Naive thymus-derived CD4-positive, alpha-beta T cell (primary cell): ENCODE results near the gene CRB2. TPM values are rescaled to one million over a fixed set of nuclear protein-coding genes. Genes with fewer than 3 reads are reported as not detected.
A peak's percentile ranks its signal among the peaks of the same experiment; 100 is the strongest.

Experiments used
- ATAC-seq: fragments of 150-1000 bp; cut with Tn5 transposase; 2 replicates; pipeline ENCODE4 v1.10.0; 2021; ENCODE audit warnings: mild to moderate bottlenecking, moderate library complexity
- CTCF ChIA-PET: fragments of 350-600 bp; sonication (Branson Sonifier 250); formaldehyde crosslinking; loops from one replicate; lab custom pipeline; 2021; ENCODE audit warnings: antibody characterized with exemption; lab: Charles Lee
- POLR2A ChIA-PET: fragments of 350-600 bp; sonication (Branson Sonifier 250); formaldehyde crosslinking; loops from one replicate; lab custom pipeline; 2021; ENCODE audit warnings: antibody characterized with exemption, inconsistent platforms; lab: Charles Lee
- DNase-seq, 9 donors: peaks; one replicate each; pipeline versions ENCODE4 v3.0.0 to v3.0.0-alpha.2; 2020 to 2022; ENCODE audit warnings: mixed read lengths in 1 of 9
- H3K27ac ChIP-seq: one replicate; pipeline ENCODE4 v1.7.0; 2013; ENCODE audit warnings: mild to moderate bottlenecking, low read depth, low read length, moderate library complexity
- H3K27me3 ChIP-seq, 2 donors: one replicate each; pipeline ENCODE4 v1.7.0; 2013; ENCODE audit warnings: low read length in 2 of 2, mild to moderate bottlenecking in 2 of 2, moderate library complexity in 2 of 2; ENCODE audit not compliant: control insufficient read depth in 2 of 2, insufficient read depth in 2 of 2
- H3K36me3 ChIP-seq, 3 experiments: 1 replicate in 2 of 3; 2 replicates in 1 of 3; pipeline ENCODE4 v1.7.0; 2013; ENCODE audit warnings: low read length in 3 of 3, mild to moderate bottlenecking in 3 of 3, moderate library complexity in 1 of 3; ENCODE audit not compliant: insufficient read depth in 3 of 3, control insufficient read depth in 2 of 3
- H3K4me1 ChIP-seq, 2 donors: one replicate each; pipeline ENCODE4 v1.7.0; 2013; ENCODE audit warnings: low read length in 2 of 2, mild to moderate bottlenecking in 2 of 2, moderate library complexity in 1 of 2; ENCODE audit not compliant: control insufficient read depth in 2 of 2, insufficient read depth in 2 of 2
- H3K4me3 ChIP-seq: 2 replicates; pipeline ENCODE4 v1.7.0; 2013; ENCODE audit warnings: mild to moderate bottlenecking, low read length
- H3K9me3 ChIP-seq, 3 experiments: 1 replicate in 2 of 3; 2 replicates in 1 of 3; pipeline ENCODE4 v1.7.0; 2013; ENCODE audit warnings: low read length in 3 of 3; ENCODE audit not compliant: control insufficient read depth in 2 of 3
- H3K27ac Mint-ChIP-seq, 9 donors: one replicate each; pipeline ENCODE4 v1.8.0; 2020 to 2022; ENCODE audit warnings: mixed read lengths in 9 of 9, mild to moderate bottlenecking in 8 of 9, moderate library complexity in 5 of 9, inconsistent platforms in 2 of 9
- H3K27me3 Mint-ChIP-seq, 5 donors: one replicate each; pipeline ENCODE4 v1.8.0; 2021 to 2022; ENCODE audit warnings: mixed read lengths in 5 of 5, mild to moderate bottlenecking in 1 of 5
- H3K36me3 Mint-ChIP-seq, 5 donors: one replicate each; pipeline ENCODE4 v1.8.0; 2020 to 2022; ENCODE audit warnings: mixed read lengths in 5 of 5, mild to moderate bottlenecking in 3 of 5, inconsistent platforms in 1 of 5
- H3K4me1 Mint-ChIP-seq, 7 donors: one replicate each; pipeline ENCODE4 v1.8.0; 2020 to 2022; ENCODE audit warnings: mixed read lengths in 7 of 7, mild to moderate bottlenecking in 3 of 7, inconsistent platforms in 1 of 7
- H3K4me3 Mint-ChIP-seq, 10 donors: one replicate each; pipeline ENCODE4 v1.8.0; 2020 to 2022; ENCODE audit warnings: mild to moderate bottlenecking in 10 of 10, mixed read lengths in 10 of 10, moderate library complexity in 6 of 10, inconsistent platforms in 2 of 10
- H3K9me3 Mint-ChIP-seq, 11 donors: one replicate each; pipeline ENCODE4 v1.8.0; 2020 to 2022; ENCODE audit warnings: mixed read lengths in 11 of 11, mild to moderate bottlenecking in 4 of 11, inconsistent platforms in 1 of 11, moderate library complexity in 1 of 11
- intact Hi-C, 2 donors: fragments of 100-400 bp; cut with micrococcal nuclease; formaldehyde crosslinking; loops; one replicate each; pipeline ENCODE4 v1.15.1; 2023
- polyA plus RNA-seq, 2 donors: library from polyadenylated mRNA; unstranded; fragments of 300-500 nt; fragmentation: Illumina TruSeq; gene quantifications; one replicate each; pipeline ENCODE4 v1.2.3, GENCODE V29; 2021
- total RNA-seq, 6 experiments: library from RNA in 5 of 6; stranded (reverse) in 5 of 6; gene quantifications; 1 replicate in 5 of 6; 2 replicates in 1 of 6; pipeline ENCODE4 v1.2.3 and lab custom pipeline; 2021 to 2026

CRB2 gene
- total and polyA plus RNA-seq, 7 experiments from 2014 or later: not detected

DNA sequence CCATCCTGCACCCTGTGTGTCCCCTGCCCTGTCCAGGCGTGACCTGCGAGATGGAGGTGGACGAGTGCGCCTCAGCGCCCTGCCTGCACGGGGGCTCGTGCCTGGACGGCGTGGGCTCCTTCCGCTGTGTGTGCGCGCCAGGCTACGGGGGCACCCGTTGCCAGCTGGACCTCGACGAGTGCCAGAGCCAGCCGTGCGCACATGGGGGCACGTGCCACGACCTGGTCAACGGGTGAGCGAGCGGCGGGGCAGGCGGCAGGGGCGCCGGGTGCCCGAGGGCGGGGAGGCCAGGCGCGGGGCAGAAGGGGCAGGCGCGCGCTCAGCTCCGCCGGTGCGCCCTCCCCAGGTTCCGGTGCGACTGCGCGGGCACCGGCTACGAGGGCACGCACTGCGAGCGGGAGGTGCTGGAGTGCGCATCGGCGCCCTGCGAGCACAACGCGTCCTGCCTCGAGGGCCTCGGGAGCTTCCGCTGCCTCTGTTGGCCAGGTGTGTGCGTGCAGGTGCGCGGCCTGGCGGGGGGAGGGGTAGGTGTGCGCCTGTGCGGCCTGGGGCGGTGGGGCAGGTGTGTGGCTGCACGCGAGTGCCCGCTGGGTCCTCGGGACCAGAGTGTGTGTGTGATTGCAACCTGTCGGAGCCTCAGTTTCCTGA is 10.0 kb downstream of the CRB2 start:
- Mint-ChIP-seq H3K4me3 (no peak overlapping the region), H3K9me3 (peaks cover 0 to 2% (median 0%) of the 10 kb centered on the region in 11 donors), H3K4me1 (peaks cover 0 to under 1% (median 0%) of the 10 kb centered on the region in 7 donors), H3K27ac (no peak overlapping the region), H3K27me3 (peaks cover 7 to 23% (median 12%) of the 10 kb centered on the region in 5 donors), H3K36me3 (no peaks in the 10 kb centered on the region)
- Histone ChIP-seq H3K27me3 (no peaks in the 10 kb centered on the region), H3K4me1 (no peaks in the 10 kb centered on the region), H3K9me3 (no peaks in the 10 kb centered on the region), H3K4me3 (no peak overlapping the region), H3K27ac (no peak overlapping the region), H3K36me3 (no peaks in the 10 kb centered on the region)
- DNase-seq: no peak
- no peak for ATAC-seq
- ChIA-PET CTCF (no interaction called here), POLR2A (no interaction called here)
- intact Hi-C loops: no loop called here

DNA sequence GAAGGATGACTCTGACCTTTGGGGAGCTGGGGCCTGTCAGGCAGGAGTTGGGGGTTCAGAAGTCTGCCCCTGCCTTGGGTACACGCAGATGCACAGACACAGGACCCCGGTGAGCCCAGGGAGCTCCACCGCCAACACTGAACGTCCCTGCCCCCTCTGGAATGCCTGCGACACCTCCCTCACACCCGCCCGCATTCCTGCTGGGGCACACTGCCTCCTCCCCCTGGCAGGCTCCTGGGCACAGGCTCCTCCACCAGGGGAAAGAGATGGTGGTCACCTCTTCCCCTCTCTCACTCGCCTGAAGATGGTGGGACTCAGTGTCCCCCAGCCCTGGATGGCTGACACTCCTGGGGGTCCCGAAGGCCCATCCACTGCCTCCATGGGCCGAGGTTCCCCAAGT is 12.0 kb downstream of the CRB2 start:
- H3K4me3 ChIP-seq: no peak overlapping the region
- DNase-seq (no peak), ATAC-seq (no peak)
- no peaks in the 10 kb centered on the region for H3K4me1 ChIP-seq
- intact Hi-C loops: no loop called here
- CTCF ChIA-PET: no interaction called here
- no peaks in the 10 kb centered on the region for H3K36me3 ChIP-seq
- H3K27me3 ChIP-seq: no peaks in the 10 kb centered on the region
- Mint-ChIP-seq H3K4me3 (no peak overlapping the region), H3K9me3 (peaks cover 0 to 4% (median 0%) of the 10 kb centered on the region in 11 donors), H3K27me3 (peaks cover 21 to 38% (median 29%) of the 10 kb centered on the region in 5 donors), H3K36me3 (peaks cover 0 to 2% (median 0%) of the 10 kb centered on the region in 5 donors), H3K4me1 (peaks cover 0 to 7% (median 4%) of the 10 kb centered on the region in 7 donors), H3K27ac (no peak overlapping the region)
- no peak overlapping the region for H3K27ac ChIP-seq
- POLR2A ChIA-PET: no interaction called here
- no peaks in the 10 kb centered on the region for H3K9me3 ChIP-seq

DNA sequence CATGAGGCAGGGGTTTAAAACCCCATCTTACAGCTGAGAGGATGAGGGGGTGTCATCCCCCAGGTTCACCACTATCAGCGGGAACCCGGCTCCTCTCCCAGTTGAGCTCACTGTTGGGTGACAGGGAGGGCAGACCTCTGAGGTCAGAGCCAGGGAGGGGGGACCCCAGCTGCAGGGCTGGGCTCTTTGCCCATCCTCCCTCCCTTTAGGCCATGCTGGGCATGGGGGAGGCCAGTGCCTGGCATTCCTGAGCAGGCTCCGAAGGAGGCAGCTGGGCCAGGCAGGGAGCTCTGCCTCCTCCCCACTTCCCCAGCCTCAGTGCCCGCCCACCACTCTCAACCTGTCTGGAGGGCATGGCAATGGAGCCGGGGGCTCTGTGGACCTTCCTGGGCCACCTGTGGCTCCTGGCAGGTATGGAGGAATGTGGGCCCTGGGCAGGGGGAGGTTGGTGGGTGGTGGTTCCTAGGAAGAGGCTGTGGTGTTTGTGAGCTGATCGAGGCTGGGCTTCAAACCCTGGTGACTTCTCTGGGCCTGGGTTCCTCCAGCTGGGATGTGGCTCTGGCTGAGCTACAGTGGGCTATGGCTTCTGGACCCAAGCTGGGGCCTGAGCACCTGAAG is 12.6 kb downstream of the CRB2 start:
- H3K9me3 Mint-ChIP-seq: peaks cover 0 to 4% (median 0%) of the 10 kb centered on the region in 11 donors
- ChIA-PET POLR2A (no interaction called here), CTCF (no interaction called here)
- peaks cover 0 to 2% (median 0%) of the 10 kb centered on the region in 5 donors for H3K36me3 Mint-ChIP-seq
- Histone ChIP-seq H3K27me3 (no peaks in the 10 kb centered on the region), H3K9me3 (no peaks in the 10 kb centered on the region), H3K4me3 (no peak overlapping the region), H3K4me1 (no peaks in the 10 kb centered on the region), H3K36me3 (no peaks in the 10 kb centered on the region), H3K27ac (no peak overlapping the region)
- DNase-seq (no peak), ATAC-seq (no peak)
- intact Hi-C loops: no loop called here
- H3K4me3 Mint-ChIP-seq: no peak overlapping the region
- H3K27ac Mint-ChIP-seq: no peak overlapping the region
- peaks cover 21 to 38% (median 29%) of the 10 kb centered on the region in 5 donors for H3K27me3 Mint-ChIP-seq
- peaks cover 0 to 7% (median 4%) of the 10 kb centered on the region in 7 donors for H3K4me1 Mint-ChIP-seq

DNA sequence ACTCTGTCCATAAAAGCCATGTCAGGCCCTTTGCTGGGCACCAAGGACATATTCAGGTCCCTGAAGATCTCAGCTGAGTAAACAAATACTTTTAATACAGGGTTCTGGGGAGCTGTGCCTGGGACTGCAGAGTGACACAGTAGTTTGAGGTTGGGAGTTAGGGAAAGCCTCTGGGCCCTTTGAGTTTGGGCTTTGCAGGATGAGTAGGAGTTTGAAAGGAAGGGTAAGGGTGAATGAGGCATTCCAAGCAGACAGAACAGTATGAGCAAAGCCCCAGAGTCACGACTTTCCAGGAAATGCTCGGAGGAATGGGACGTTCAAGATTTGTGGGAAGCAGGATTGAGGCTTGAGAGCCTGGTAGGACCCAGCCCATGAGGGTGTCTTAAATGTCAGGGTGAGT is 13.3 kb downstream of the CRB2 start:
- Histone ChIP-seq H3K4me3 (no peak overlapping the region), H3K9me3 (no peaks in the 10 kb centered on the region), H3K4me1 (no peaks in the 10 kb centered on the region), H3K36me3 (no peaks in the 10 kb centered on the region), H3K27me3 (no peaks in the 10 kb centered on the region), H3K27ac (no peak overlapping the region)
- intact Hi-C loops: no loop called here
- peaks cover 0 to 7% (median 4%) of the 10 kb centered on the region in 7 donors for H3K4me1 Mint-ChIP-seq
- H3K27ac Mint-ChIP-seq: peak overlapping the region in 1 of 9 donors; percentile 12
- no peak overlapping the region for H3K4me3 Mint-ChIP-seq
- ChIA-PET CTCF (no interaction called here), POLR2A (no interaction called here)
- peaks cover 0 to 2% (median 0%) of the 10 kb centered on the region in 5 donors for H3K36me3 Mint-ChIP-seq
- DNase-seq (no peak), ATAC-seq (no peak)
- H3K27me3 Mint-ChIP-seq: peaks cover 26 to 39% (median 33%) of the 10 kb centered on the region in 5 donors
- H3K9me3 Mint-ChIP-seq: peaks cover 0 to 4% (median 0%) of the 10 kb centered on the region in 11 donors

DNA sequence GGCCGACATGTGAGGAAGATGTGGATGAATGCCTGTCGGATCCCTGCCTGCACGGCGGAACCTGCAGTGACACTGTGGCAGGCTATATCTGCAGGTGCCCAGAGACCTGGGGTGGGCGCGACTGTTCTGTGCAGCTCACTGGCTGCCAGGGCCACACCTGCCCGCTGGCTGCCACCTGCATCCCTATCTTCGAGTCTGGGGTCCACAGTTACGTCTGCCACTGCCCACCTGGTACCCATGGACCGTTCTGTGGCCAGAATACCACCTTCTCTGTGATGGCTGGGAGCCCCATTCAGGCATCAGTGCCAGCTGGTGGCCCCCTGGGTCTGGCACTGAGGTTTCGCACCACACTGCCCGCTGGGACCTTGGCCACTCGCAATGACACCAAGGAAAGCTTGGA is 14.1 kb downstream of the CRB2 start:
- intact Hi-C loops: no loop called here
- DNase-seq (no peak), ATAC-seq (no peak)
- Mint-ChIP-seq H3K27me3 (peaks cover 34 to 46% (median 39%) of the 10 kb centered on the region in 5 donors), H3K9me3 (peaks cover 0 to 4% (median 0%) of the 10 kb centered on the region in 11 donors), H3K27ac (no peak overlapping the region), H3K4me3 (no peak overlapping the region), H3K36me3 (peaks cover 0 to 2% (median 0%) of the 10 kb centered on the region in 5 donors), H3K4me1 (peaks cover 0 to 10% (median 5%) of the 10 kb centered on the region in 7 donors)
- no peak overlapping the region for H3K4me3 ChIP-seq
- no peaks in the 10 kb centered on the region for H3K4me1 ChIP-seq
- H3K36me3 ChIP-seq: no peaks in the 10 kb centered on the region
- no peak overlapping the region for H3K27ac ChIP-seq
- H3K27me3 ChIP-seq: no peaks in the 10 kb centered on the region
- ChIA-PET POLR2A (no interaction called here), CTCF (no interaction called here)
- H3K9me3 ChIP-seq: no peaks in the 10 kb centered on the region

DNA sequence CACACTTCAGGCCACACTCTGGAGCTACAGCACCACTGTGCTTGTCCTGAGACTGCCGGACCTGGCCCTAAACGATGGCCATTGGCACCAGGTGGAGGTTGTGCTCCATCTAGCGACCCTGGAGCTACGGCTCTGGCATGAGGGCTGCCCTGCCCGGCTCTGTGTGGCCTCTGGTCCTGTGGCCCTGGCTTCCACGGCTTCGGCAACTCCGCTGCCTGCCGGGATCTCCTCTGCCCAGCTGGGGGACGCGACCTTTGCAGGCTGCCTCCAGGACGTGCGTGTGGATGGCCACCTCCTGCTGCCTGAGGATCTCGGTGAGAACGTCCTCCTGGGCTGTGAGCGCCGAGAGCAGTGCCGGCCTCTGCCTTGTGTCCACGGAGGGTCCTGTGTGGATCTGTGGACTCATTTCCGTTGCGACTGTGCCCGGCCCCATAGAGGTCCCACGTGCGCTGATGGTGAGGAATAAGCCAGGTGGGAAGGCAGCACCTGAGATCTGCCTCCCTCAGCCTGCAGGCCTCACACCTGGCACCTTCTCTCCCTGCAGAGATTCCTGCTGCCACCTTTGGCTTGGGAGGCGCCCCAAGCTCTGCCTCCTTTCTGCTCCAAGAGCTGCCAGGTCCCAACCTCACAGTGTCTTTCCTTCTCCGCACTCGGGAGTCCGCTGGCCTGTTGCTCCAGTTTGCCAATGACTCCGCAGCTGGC is 14.7 kb downstream of the CRB2 start:
- ChIA-PET POLR2A (no interaction called here), CTCF (no interaction called here)
- intact Hi-C loops: no loop called here
- Histone ChIP-seq H3K36me3 (no peaks in the 10 kb centered on the region), H3K4me1 (no peaks in the 10 kb centered on the region), H3K27me3 (no peaks in the 10 kb centered on the region), H3K4me3 (no peak overlapping the region), H3K9me3 (no peaks in the 10 kb centered on the region), H3K27ac (no peak overlapping the region)
- DNase-seq (no peak), ATAC-seq (no peak)
- Mint-ChIP-seq H3K4me1 (peaks cover 0 to 11% (median 6%) of the 10 kb centered on the region in 7 donors), H3K27me3 (peaks cover 36 to 48% (median 39%) of the 10 kb centered on the region in 5 donors), H3K27ac (no peak overlapping the region), H3K36me3 (peaks cover 0 to 2% (median 0%) of the 10 kb centered on the region in 5 donors), H3K4me3 (no peak overlapping the region), H3K9me3 (peaks cover 0 to 4% (median 0%) of the 10 kb centered on the region in 11 donors)
